ENCODE results near the gene EEFSEC.

DNA sequence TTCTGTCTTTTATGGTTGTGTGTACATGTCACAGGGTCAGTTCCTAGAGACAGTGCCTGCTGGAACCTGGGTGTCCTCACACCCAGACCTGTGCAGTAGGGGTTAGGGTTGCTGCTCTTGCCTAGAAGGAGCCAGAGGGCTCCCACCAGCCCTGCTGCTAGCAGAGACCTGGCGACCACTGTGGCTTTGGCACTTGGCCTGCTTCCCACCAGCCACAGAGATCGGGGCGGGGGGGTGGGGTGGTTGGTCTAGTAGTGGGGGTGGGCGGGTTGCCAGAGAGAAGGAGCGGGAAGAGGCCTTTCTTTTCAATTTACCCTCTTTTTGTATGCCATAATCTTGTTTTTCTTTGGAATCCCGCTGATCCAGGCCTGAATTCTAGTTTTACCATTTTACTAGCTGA, 29.4 kb downstream of the EEFSEC start:
- TF ChIP-seq POLR2A (IDR thresholded peaks at IDR 0.05; ENCODE audit: extremely low read depth, insufficient read length) = no peak
- TF ChIP-seq, protein P1, sequence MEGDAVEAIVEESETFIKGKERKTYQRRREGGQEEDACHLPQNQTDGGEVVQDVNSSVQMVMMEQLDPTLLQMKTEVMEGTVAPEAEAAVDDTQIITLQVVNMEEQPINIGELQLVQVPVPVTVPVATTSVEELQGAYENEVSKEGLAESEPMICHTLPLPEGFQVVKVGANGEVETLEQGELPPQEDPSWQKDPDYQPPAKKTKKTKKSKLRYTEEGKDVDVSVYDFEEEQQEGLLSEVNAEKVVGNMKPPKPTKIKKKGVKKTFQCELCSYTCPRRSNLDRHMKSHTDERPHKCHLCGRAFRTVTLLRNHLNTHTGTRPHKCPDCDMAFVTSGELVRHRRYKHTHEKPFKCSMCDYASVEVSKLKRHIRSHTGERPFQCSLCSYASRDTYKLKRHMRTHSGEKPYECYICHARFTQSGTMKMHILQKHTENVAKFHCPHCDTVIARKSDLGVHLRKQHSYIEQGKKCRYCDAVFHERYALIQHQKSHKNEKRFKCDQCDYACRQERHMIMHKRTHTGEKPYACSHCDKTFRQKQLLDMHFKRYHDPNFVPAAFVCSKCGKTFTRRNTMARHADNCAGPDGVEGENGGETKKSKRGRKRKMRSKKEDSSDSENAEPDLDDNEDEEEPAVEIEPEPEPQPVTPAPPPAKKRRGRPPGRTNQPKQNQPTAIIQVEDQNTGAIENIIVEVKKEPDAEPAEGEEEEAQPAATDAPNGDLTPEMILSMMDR (IDR thresholded peaks at IDR 0.05; ENCODE audit: low read depth, low read length) = no peak
- TF ChIP-seq, protein P2, sequence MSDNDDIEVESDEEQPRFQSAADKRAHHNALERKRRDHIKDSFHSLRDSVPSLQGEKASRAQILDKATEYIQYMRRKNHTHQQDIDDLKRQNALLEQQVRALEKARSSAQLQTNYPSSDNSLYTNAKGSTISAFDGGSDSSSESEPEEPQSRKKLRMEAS (IDR thresholded peaks at IDR 0.05; ENCODE audit: low read depth, low read length) = no peak
- no peak for TF ChIP-seq MYC (IDR thresholded peaks at IDR 0.05; ENCODE audit: low read depth, low read length)

Data from NB4 (cell line).